Muscle layer of colon (tissue), 2 donors: Measurements from ENCODE around the gene PNKD.

Experiments used
- H3K27ac ChIP-seq: one replicate; pipeline ENCODE4 v1.7.0; 2013; ENCODE audit warnings: low read depth, mild to moderate bottlenecking, low read length, moderate library complexity
- H3K27me3 ChIP-seq, 2 donors: one replicate each; pipeline ENCODE4 v1.7.0; 2013; ENCODE audit warnings: low read length in 2 of 2, mild to moderate bottlenecking in 2 of 2; ENCODE audit not compliant: insufficient read depth in 2 of 2, control insufficient read depth in 1 of 2
- H3K36me3 ChIP-seq: one replicate; pipeline ENCODE4 v1.7.0; 2013; ENCODE audit warnings: mild to moderate bottlenecking, low read length; ENCODE audit not compliant: insufficient read depth
- H3K4me1 ChIP-seq: one replicate; pipeline ENCODE4 v1.7.0; 2013; ENCODE audit warnings: mild to moderate bottlenecking, low read length; ENCODE audit not compliant: insufficient read depth
- H3K4me3 ChIP-seq, 2 donors: one replicate each; pipeline ENCODE4 v1.7.0; 2013; ENCODE audit warnings: low read length in 2 of 2, low read depth in 1 of 2, mild to moderate bottlenecking in 1 of 2, moderate library complexity in 1 of 2
- H3K9ac ChIP-seq: one replicate; pipeline ENCODE4 v1.7.0; 2013; ENCODE audit warnings: low read length
- H3K9me3 ChIP-seq: one replicate; pipeline ENCODE4 v1.7.0; 2013; ENCODE audit warnings: mild to moderate bottlenecking, low read length
- donor health status: abdominal sarcoma.
- donor health status: Adenocarcinoma of cecum.

The PNKD gene

DNA sequence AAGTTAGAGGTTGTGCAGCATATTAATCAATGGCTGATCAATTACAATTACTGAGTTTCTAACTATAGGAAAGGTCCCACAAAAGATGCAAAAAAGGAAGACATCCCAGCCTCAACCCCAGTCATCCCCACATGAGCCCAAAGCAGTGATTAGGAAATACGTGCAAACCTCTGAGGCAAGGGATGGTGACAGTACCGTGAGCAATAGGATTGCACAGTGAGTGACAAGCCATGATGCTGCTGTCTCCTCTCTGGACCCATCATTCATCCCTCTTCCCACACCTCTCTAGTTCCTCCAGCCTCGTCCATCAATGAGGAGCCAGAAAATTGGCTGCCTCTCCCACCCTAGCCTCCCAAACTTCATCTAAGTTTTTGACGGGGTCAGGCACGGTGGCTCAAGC, 107.7 kb downstream of the PNKD start:
- Histone ChIP-seq H3K9ac (no peak overlapping the region), H3K4me1 (no peaks in the 10 kb centered on the region), H3K27me3 (no peaks in the 10 kb centered on the region), H3K36me3 (no peaks in the 10 kb centered on the region), H3K27ac (no peak overlapping the region), H3K9me3 (no peaks in the 10 kb centered on the region), H3K4me3 (no peak overlapping the region)

- H3K9ac ChIP-seq: no peak within 1 kb of the TSS
- no peaks in the 10 kb centered on the region for H3K27me3 ChIP-seq
- H3K4me1 ChIP-seq: no peaks in the 10 kb centered on the region
- H3K36me3 ChIP-seq: no peaks in the 10 kb centered on the region
- no peak within 1 kb of the TSS for H3K4me3 ChIP-seq
- no peak within 1 kb of the TSS for H3K27ac ChIP-seq
- no peaks in the 10 kb centered on the region for H3K9me3 ChIP-seq
Observed at GRCh38 chr2:218381916-218382366, 111.6 kb downstream of the PNKD start, which contains the start of gene SLC11A1. SLC11A1 (plus strand) TSS chr2:218382273; CDS start chr2:218382369, 96 bp downstream.

DNA sequence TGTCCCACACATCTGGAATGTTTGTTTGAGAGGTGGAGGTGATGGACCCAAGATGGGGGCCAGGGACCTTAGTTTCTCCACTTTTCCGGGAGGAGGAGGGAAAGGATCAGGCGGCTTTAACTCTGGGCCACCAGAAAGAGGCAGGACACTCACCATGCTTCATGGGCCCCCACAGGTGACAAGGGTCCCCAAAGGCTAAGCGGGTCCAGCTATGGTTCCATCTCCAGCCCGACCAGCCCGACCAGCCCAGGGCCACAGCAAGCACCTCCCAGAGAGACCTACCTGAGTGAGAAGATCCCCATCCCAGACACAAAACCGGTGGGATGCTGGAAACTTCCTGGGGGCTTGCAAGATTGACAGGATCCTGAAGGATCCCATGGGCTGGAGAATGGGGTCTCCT, 112.5 kb downstream of the PNKD start:
- no peak overlapping the region for H3K4me3 ChIP-seq
- H3K27me3 ChIP-seq: no peaks in the 10 kb centered on the region
- no peak overlapping the region for H3K9ac ChIP-seq
- H3K36me3 ChIP-seq: no peaks in the 10 kb centered on the region
- peaks cover 7% of the 10 kb centered on the region for H3K4me1 ChIP-seq
- H3K27ac ChIP-seq: no peak overlapping the region
- H3K9me3 ChIP-seq: no peaks in the 10 kb centered on the region

DNA sequence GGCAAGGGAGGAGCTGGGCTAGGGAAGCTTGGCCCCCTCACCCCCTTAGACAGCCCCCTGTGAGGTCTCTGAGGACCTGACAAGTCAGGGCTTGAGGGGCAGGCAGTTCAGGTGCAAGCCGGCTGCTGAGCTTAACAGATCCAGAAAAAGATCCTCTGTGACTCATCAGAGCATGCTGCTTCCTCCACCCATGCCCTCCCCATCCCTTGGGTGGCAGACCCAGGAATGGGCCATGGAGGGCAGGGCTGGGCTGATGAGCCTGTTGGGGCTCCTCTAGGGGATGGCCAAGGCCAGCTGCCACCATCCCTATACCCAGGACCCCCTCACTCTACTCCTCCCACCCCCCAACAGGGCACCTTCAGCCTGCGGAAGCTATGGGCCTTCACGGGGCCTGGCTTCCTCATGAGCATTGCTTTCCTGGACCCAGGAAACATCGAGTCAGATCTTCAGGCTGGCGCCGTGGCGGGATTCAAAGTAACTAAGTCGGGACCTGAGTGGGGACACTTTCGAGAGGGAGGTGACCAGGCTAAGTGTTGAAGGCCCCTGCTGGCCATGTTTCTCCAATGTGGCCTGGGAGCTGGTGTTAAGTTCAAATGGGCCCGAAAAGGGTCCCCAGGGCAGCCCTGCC, 113.7 kb downstream of the PNKD start:
- Histone ChIP-seq H3K27me3 (no peaks in the 10 kb centered on the region), H3K4me1 (peaks cover 7% of the 10 kb centered on the region), H3K27ac (no peak overlapping the region), H3K9ac (no peak overlapping the region), H3K9me3 (no peaks in the 10 kb centered on the region), H3K36me3 (no peaks in the 10 kb centered on the region), H3K4me3 (no peak overlapping the region)

- Histone ChIP-seq H3K27me3 (no peaks in the 10 kb centered on the region), H3K4me1 (peaks cover 7% of the 10 kb centered on the region), H3K4me3 (no peak overlapping the region), H3K9ac (no peak overlapping the region), H3K27ac (no peak overlapping the region), H3K9me3 (no peaks in the 10 kb centered on the region), H3K36me3 (no peaks in the 10 kb centered on the region)
Observed at GRCh38 chr2:218384975-218385374, 114.7 kb downstream of the PNKD start.

- Histone ChIP-seq H3K4me3 (no peak overlapping the region), H3K36me3 (no peaks in the 10 kb centered on the region), H3K27ac (no peak overlapping the region), H3K27me3 (no peaks in the 10 kb centered on the region), H3K9ac (no peak overlapping the region), H3K9me3 (no peaks in the 10 kb centered on the region), H3K4me1 (peaks cover 7% of the 10 kb centered on the region)
Observed at GRCh38 chr2:218386505-218387368, 116.4 kb downstream of the PNKD start.

GRCh38 chr2:218387369-218388194, 117.3 kb downstream of the PNKD start:
- H3K4me3 ChIP-seq: peak overlapping the region in 1 of 2 donors; percentile 52
- H3K27me3 ChIP-seq: no peaks in the 10 kb centered on the region
- no peaks in the 10 kb centered on the region for H3K9me3 ChIP-seq
- H3K27ac ChIP-seq: no peak overlapping the region
- H3K9ac ChIP-seq: no peak overlapping the region
- H3K4me1 ChIP-seq: peaks cover 7% of the 10 kb centered on the region
- H3K36me3 ChIP-seq: no peaks in the 10 kb centered on the region

GRCh38 chr2:218389333-218390150, 119.2 kb downstream of the PNKD start:
- no peaks in the 10 kb centered on the region for H3K27me3 ChIP-seq
- H3K9me3 ChIP-seq: no peaks in the 10 kb centered on the region
- H3K9ac ChIP-seq: no peak overlapping the region
- H3K4me3 ChIP-seq: no peak overlapping the region
- H3K36me3 ChIP-seq: no peaks in the 10 kb centered on the region
- no peak overlapping the region for H3K27ac ChIP-seq
- H3K4me1 ChIP-seq: peaks cover 7% of the 10 kb centered on the region

GRCh38 chr2:218391202-218391601, 120.9 kb downstream of the PNKD start:
- Histone ChIP-seq H3K4me3 (no peak overlapping the region), H3K27me3 (no peaks in the 10 kb centered on the region), H3K9me3 (no peaks in the 10 kb centered on the region), H3K9ac (no peak overlapping the region), H3K27ac (no peak overlapping the region), H3K36me3 (no peaks in the 10 kb centered on the region), H3K4me1 (peaks cover 7% of the 10 kb centered on the region)

- Histone ChIP-seq H3K27ac (no peak overlapping the region), H3K27me3 (no peaks in the 10 kb centered on the region), H3K9ac (no peak overlapping the region), H3K36me3 (no peaks in the 10 kb centered on the region), H3K9me3 (no peaks in the 10 kb centered on the region), H3K4me1 (peaks cover 11% of the 10 kb centered on the region), H3K4me3 (no peak overlapping the region)
Observed at GRCh38 chr2:218392459-218392858, 122.1 kb downstream of the PNKD start.
